HG03378 (cell line): Measurements from ENCODE around the gene DUSP2.
"Not testable (repeated sequence)": the region's sequence is repeated elsewhere in the genome, so short reads cannot be mapped to it uniquely, and the experiment has no call there.

Source experiments
- ATAC-seq: cut with Tn5 transposase; IDR thresholded peaks from one replicate; pipeline ENCODE4 v1.9.1; 2021; ENCODE audit warnings: mild to moderate bottlenecking, moderate library complexity; ENCODE audit not compliant: unreplicated experiment

Gene DUSP2

DNA sequence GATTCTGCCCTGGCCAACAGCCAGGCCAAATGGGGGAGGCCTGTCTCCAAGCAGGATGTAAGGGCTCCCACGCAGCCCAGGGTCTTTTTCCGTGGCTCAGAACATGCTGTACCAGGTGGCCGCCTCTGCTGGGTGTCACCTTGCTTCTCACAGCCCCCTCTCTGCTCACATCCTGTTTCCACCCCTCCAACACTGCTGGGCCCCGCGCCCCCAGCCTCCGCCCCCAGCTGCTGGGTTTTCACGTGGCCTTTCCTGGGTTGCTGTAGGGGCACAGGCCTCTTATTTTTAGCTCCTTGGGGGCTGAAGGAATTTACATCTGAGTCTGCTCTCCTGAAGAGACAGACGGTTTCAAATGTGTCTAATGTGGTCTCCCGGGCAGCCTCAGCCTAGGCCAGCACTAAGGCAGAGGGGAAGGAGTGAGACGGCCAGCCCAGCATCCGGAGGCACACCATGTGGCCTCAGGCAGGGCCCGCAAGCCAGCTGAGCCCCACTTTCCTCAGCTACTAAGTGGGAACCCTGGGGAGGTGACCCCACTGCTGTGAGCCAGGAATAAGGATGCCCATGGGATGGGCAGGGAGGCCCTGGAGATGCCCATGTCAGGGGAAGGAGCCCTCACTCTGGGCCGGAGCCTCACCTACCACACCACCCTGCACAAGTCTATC is 18.7 kb upstream of the DUSP2 start:
- ATAC-seq = peak; percentile 52

DNA sequence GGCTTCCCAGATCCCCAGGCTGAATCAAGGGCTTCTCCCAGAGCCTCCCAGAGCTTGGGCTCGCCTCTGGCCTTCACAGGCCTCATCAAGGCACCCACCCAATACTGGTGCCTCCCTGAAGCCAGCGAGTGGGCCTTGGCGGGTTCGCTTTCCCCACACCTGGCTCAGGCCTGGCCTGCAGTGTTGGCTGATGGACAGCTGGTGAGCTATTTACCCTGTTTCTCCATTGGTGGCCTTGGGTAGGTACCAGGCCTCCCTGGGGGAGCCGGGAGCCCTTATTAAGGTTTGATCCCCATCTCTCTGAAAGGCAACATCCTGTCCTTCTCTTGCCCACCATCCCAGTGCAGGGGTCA is 18.2 kb upstream of the DUSP2 start:
- no peak for ATAC-seq

DNA sequence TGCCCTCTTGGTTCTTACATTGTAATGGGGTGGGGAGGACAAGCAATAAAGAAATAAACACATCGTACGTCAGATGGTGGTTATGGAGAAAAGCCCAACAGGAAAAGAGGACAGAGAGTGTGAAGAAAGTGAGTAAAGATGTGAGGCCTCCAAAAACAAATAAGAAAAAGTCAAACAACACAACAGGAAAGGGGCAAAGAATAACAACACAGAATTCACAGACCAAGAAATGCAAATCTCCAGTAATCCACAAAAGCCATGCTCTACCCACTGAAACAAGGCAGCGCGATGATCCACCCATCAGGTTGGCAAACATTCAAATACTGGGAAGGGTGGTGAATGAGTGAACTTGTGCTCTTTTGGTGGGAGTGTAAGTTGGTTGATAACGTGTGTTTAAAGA is 16.7 kb upstream of the DUSP2 start:
- no peak for ATAC-seq

DNA sequence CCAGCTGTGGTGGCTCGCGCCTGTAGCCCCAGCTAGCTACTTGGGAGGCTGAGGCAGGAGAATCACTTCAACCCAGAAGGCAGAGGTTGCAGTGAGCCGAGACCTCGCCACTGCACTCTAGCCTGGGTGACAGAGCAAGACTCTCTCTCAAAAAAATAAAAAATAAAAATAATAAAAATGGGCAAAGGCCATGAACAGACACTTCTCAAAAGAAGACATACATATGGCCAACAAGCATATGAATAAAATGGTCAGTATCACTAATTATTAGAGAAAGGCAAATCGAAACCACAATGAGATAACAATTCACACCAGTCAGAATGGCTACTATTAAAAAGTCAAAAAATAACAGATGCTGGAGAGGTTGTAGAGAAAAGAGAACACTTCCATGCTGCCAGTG is 15.1 kb upstream of the DUSP2 start:
- not testable (repeated sequence) for ATAC-seq

DNA sequence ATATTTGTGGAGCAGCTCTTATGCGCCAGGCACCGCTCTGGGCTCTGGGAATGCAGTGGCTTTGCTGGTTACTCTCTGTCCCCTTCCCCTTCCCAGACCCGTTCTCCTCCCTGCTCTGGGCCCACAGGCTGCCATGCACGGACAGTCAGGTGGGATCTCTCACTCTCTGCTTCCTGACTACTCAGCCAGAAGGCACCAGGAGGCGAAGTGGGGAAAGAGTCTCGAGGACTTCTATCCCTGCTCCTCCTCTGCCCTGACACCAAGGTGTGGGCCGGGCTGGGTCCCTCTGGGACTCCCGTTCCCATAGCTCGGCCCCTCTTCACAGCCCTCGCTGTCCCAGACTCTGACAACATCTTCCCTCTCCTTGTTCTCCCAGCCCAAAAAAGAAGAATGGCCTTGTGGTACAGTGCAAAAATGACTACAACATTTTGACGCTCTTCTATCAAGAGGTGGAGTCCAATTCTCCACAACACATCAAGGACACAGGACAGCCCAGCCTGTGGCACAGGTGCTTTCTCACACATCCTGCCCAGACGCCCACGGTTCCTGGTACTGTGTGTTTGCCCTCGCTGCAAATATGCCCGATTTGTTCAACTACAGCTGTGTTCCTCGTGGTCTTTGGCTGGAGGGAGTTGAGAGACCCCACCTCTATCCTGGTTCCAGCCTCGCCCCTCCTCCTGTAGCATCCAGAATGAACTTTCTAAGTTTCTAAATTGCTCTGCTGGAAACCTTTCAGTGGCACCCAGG is 14.0 kb upstream of the DUSP2 start:
- ATAC-seq = no peak

DNA sequence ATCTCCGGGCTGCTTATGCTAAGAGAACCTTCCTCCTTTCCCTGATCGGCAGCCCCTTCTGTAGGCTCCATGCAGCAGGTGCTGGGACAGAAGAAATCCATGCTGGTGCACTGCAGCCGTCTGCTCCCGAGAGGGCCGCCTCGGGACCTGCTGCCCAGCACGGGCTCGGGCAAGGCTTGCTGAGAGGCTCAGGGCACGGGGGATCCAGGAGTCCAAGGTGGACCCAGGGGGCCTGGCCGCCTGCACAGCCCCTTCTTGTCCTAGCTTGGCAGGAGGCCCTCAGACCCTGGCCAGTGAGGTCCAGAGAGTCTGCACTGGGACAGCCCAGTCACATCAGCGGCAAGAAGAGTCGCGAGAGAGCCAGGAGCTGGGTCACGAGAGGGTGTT is 13.3 kb upstream of the DUSP2 start:
- ATAC-seq = no peak

DNA sequence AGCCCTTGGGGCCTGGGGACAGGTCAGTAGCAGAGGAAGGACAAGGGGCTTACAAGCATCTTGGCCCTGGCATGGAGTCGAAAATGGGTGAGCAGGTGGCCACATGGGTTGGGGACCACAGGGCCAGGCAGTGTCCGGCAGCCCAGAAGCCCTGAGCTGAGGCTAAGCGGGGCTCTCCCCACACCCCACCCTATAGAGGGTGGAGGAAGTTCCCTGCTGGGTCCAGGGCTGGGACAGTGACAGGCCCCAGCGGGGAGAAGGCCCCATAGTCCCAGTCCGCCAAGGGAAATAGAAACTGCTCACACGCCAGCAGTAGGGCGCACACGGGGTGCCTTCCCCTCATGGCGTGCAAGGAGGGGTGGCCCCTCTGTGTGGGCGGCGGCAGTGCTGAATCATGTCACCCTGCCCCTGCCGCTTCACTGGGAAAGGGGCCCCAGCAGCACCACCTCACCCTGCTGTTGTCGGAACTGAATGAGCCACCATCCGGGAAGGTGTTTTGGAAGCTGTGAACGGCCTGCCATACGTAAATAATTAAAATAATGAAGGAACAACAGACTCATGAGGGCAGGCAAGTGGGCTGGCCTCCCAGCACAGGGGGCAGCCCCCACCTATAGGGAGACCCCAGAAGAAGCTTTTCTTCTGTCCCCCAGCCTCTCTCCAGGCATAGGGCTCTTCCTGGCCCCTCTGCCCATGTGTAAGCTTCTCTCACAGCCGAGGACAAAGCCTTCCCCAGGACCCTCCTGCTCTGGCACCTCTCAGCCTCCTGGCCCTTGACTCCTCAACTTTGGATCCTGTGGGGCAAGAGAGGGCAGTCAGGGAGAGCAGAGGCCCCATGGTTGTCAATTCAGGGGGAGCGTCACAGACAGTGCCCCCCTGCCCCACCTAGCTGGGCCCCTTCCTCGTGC is 12.7 kb upstream of the DUSP2 start:
- ATAC-seq = peak; percentile 54

DNA sequence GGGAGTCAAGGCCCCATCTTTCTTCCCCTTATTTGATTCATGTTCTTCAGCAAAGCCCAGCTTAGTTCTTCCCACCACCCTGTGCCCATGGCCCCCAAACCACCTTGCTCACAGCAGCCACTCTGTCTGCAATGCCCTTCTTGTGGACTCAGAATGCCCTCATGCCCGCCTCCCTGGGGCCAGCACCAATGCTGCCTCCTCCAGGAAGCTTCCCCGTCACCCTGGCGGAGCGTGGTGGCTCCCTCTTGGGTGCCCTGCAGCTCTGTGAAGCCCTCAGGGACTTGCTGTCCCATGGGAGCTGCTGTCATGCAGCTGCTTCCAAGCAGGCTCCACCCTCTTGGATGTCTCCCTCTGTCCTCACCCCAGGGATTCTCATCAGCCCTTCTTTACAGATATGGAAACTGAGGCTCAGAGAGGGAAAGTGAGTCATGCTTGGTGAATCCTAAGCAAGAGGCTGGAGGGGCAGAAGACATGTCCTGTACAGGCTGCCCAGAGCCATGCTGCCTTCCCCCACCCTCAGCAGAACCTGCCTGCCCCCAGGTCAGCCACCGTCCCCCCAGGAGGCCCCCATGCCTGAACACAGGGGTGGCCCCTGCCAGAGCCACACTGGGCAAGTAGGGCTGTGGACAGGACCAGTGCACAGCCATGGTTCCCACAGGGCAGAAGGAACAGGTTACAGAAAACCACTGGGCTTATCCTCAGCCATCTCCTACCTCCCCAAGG is 11.8 kb upstream of the DUSP2 start:
- peak; percentile 34 for ATAC-seq

DNA sequence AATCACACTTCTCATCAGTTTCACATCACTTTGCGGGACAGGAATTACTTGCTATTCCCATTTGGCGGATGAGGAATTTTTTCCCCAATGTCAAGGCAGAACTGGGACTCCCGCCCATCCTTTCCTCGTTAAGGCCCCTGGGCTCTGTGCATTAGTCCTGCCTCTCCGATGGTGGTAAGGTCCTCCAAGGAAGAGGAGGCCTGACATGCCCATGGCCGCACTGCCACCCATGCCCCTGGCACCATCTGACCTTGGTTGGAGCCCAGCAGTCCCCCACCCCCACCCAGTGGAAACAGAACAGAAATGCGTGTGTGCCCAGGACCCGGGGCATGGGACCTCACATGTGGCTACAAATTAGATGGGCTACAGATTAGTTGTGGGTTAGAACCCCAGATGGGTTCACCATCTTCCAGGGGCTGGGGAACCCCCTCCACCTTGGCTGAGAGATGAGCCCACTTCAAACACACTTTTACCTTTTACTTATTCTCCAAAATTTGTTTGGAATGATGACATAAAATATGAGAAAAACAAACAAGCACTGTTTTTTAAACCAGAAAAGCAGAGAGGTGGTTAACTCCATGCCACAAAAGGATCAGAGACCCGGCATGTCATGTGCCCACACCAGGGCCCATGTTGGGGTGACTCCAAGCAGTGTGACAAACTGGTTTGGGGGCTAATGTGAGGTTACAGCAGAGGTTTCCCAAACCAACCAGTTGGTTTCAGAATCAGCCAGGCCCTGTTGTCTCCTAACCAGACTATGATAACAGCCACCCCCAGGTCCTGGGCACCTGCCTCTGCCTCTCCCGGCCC is 11.0 kb upstream of the DUSP2 start:
- no peak for ATAC-seq

DNA sequence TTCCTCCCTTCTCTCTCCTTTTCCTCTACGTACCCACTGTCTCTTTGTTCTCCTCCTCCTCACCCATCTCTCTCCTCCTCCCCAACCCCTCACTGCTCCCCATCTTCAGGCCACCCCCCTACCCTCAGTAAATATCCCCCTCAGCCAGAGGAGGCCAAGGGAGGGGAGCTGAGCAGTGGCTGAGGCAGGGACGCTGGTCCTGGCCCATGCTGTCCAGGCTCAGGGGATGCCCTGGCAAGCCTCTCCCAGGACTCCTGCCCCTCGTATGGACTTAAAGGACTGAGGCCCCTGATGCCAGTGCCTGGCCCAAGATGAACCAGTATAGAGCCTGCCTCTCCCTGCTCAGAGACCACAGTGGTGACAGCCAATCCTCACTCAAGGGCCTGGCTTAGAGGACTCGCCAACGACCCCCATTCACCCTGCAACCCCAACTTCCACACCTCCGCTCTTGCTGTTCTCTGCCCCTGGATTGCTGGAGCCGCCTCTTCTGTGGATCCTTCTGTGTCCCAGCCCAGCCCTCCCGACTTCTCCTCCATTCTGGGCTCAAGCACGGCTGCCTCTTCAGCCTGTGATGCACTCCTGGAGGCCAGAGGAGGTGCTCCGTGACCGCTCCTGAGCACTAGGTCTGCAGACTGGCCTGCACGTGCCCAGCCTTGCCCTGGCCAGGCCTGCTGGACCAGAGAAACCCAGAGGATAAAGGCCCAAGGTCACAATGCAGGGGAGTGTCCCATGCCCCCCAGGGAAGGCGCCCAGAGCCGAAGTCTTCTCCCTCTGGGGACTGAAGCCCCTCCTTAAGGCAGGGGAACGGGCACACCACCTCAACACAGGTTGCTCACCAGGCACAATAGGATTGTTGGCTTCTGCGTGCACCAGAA is 9.5 kb upstream of the DUSP2 start:
- no peak for ATAC-seq

DNA sequence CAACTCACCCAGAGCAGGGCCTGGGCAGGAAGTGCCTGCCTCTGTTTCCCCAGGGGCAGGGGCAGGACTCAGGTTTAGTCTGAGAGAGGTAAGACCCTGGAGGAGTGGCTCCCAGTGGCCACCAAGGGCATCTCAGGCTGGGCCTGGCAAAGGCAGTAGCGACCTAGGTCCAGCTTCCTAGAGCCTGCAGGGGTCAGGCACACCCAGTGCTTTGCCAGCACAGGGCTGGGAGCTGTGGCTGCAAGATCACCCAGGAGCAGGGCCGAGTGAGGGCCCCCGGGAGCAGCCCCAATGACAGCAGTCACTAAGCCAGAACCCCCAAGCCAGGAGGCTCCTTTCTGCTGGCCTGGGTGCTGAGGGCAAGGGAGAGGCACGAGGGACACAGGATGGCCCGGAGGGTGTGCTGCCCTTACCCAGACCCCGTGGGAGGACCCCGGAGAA is 8.8 kb upstream of the DUSP2 start:
- no peak for ATAC-seq

DNA sequence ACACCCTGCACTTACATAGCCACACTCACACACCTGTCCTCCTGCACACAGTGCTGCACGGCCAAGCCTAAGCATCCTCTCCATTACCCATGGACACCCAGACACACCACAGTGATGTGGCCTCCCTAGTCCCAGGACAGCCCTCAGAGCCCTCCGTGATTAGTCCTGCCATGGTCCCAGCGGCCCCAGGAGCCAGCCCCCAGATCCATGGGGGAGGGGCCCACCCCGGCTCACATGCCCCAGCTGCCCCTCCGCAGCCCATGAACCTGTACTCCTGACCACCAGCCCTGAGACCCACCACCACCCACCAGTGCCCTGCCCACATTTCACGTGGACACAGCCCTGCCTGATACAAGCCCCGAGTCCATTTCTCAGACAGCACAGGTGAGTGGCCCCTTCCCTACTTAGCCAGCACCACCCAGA is 8.1 kb upstream of the DUSP2 start:
- no peak for ATAC-seq

DNA sequence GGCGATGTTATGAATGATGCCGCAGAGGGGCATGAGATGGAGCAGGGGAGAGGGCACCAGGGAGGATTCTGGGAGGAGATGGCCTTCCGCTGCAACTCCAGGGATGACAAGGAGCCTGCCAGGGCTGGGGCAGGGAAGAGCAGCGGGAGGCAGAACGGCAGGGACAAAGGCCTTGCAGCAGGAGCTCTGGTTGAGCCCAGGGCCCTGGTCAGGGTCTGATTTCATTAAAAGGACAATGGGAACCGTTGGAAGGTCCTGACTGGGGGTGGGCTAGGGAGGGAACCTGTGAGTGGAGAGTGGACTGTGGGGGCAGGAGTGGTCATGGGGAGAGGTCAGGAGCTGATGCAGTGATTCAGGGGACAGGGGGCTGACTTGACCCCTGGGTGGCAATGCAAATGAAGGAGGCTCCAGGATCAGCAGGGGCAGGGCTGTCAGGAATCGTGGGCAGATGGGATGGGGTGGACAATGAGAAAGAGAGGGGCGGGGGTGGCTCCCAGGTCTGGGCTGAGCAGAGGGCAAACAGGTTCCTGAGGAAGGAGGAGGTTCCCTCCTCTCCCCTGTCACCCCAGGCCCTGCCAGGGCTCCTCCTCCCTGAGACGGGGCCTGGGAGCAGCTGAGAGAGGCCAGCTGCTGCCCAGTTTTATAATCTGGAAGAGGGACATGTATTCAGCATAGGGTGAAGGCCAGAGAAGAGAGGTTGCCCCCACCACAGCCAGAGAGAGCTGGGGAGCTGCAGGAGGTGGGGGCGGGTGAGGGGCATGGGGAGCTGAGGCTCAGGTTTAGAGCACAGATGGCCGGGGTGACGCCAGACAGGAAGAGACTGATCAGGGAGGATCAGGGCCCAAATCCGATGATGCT is 7.3 kb upstream of the DUSP2 start:
- ATAC-seq = no peak

DNA sequence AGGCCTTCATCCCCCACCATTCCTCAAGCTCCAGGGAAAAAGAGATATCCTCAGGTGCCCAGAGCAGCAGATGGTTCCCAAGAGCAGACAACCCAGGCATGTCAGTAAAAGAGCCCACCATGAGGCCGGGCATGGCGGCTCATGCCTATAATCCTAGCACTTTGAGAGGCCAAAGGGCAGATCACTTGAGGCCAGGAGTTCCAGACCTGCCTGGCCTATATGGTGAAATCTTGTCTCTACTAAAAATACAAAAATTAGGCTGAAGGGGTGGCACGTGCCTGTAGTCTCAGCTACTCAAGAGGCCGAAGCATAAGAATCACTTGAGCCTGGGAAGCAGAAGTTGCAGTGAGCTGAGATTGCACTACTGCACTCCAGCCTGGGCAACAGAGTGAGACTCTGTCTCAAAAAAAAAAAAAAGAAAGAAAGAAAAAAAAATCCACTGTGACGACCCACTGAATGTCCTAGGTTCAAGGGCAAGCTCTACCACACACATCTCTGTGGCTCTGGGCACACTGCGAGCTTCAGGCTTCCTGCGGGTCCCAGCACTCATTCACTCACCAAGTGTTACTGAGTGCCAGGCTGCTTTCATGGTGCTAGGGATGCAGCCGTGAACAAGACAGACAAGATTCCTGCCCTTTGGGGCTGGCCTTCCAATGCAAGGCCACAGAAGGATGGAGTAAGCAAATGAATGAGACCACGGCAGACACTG is 6.5 kb upstream of the DUSP2 start:
- no peak for ATAC-seq

DNA sequence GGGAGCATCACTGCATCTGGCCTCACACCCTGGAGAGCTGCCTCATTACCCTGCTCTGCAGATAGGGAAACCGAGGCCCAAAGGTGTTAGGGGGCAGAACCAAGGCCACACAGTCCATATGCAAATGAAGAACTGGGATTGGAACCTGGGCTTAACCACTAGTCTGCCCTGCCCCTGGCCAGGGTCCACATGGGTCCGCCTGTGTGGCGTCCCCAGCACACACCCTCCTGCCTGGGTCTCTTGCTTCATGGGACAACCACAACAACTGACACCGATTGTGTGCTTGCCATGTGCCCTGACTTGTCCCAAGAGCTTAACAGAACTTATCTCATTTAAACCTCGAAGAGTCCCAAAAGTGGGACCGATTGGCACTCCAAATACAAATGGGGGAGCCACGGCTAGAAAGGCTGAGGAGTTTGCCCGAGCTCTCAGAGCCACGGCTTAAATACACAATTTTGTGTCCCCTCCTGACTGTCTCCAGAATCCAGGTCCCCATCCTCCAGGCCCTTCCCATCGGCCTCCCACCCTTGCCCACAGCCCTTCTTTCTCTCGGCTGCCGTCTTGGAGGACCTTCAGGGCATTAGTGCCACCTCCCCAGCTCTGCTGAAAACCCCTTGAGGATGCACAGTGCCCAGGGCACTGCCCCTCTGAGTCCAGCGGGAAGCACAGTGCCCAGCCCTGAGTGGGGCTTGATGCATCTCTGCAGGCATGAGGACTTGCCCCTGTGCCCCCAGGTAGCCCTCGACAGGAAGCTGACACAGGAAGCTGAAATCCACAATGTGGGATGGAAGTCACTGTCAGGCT is 5.8 kb upstream of the DUSP2 start:
- no peak for ATAC-seq

DNA sequence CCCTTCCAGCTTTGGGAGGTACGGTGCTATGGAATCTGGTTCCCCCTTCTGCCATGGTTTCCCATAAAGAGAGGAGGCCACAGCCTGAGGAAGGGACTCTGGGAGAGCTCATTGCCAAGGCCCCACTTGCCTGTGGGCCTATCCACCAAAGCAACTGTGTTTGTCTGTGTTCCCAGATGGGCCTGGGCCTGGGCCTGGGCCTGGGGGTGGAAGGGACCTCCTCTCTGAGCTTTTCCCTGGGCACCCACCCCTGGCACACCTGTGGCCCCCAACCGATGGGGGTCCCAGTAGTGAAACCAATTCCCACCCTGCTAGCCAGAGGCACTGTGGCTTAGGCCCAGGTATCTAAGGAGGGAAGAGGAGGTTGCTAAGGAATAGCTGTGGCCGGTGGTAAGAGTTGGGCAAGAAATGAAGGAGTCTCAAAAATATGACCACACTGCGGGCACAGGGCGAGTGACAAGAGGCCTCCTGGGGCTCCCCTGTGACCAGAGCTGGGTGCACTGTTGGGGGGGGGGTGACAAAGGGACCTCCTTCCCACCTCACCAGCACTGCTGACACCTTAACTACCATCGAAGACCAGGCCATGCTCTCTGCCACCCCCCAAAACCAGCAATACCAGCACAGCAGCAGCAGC is 4.9 kb upstream of the DUSP2 start:
- ATAC-seq = no peak
